ENCODE measurements around the gene PRR29. TPM values are rescaled to one million over a fixed set of nuclear protein-coding genes. Genes with fewer than 3 reads are reported as not detected.
"Not testable (repeated sequence)": the region's sequence is repeated elsewhere in the genome, so short reads cannot be mapped to it uniquely, and the experiment has no call there.

The PRR29 gene
- total RNA-seq, 4 donors from 2014 or later = 0.30 TPM; not detected in 3

- no peak for DNase-seq (ENCODE audit: low spot score in 2 of 2)
- H3K9me3 ChIP-seq = no peaks in the 10 kb centered on the region
- TF ChIP-seq EP300 (IDR thresholded peaks at IDR 0.05) = no peak
- TF ChIP-seq POLR2AphosphoS5 (IDR thresholded peaks at IDR 0.05) = no peak
- peak in 1 of 2 donors; percentile 14 for TF ChIP-seq CTCF (IDR thresholded peaks at IDR 0.05)
- no peak for TF ChIP-seq POLR2A (IDR thresholded peaks at IDR 0.05)
- no peak overlapping the region for H3K4me3 ChIP-seq
- no peaks in the 10 kb centered on the region for H3K36me3 ChIP-seq
- WGBS = 81% methylated on average over 2 of the region's 2 CpGs
- H3K27me3 ChIP-seq = no peaks in the 10 kb centered on the region
- no peak overlapping the region for H3K27ac ChIP-seq
- H3K4me1 ChIP-seq = peaks cover 11% of the 10 kb centered on the region
Observed at GRCh38 chr17:64017381-64017980, 19.3 kb downstream of the PRR29 start.

GRCh38 chr17:64019551-64019961, 21.4 kb downstream of the PRR29 start:
- 78% methylated on average over 9 of the region's 9 CpGs for WGBS

GRCh38 chr17:64020056-64020766, 22.1 kb downstream of the PRR29 start, which contains the start of gene ICAM2:
ICAM2 (minus strand) TSS chr17:64020633; CDS start chr17:64006691, 13,942 bp downstream.
- peak; percentile 75 to 84 for DNase-seq (ENCODE audit: low spot score in 2 of 2)
- peak within 1 kb of the TSS; percentile 73 for H3K27ac ChIP-seq
- H3K4me1 ChIP-seq = peaks cover 7% of the 10 kb centered on the region
- no peaks in the 10 kb centered on the region for H3K9me3 ChIP-seq
- 27% methylated on average over 22 of the region's 23 CpGs for WGBS
- H3K36me3 ChIP-seq = no peaks in the 10 kb centered on the region
- H3K4me3 ChIP-seq = peak within 1 kb of the TSS; percentile 40
- no peaks in the 10 kb centered on the region for H3K27me3 ChIP-seq
- TF ChIP-seq EP300 (IDR thresholded peaks at IDR 0.05) (no peak), CTCF (IDR thresholded peaks at IDR 0.05) (no peak), POLR2A (IDR thresholded peaks at IDR 0.05) (no peak), POLR2AphosphoS5 (IDR thresholded peaks at IDR 0.05) (no peak)

More at GRCh38 chr17:64019551-64019961, 21.4 kb downstream of the PRR29 start:
- H3K36me3 ChIP-seq, H3K27me3 ChIP-seq, H3K9me3 ChIP-seq: not testable (repeated sequence)
- H3K4me1 ChIP-seq = peaks cover 11% of the 10 kb centered on the region
- peak overlapping the region; percentile 40 for H3K4me3 ChIP-seq
- peak overlapping the region; percentile 73 for H3K27ac ChIP-seq
- DNase-seq (ENCODE audit: low spot score in 2 of 2) = peak; percentile 10 to 23

GRCh38 chr17:64022611-64023063, 24.5 kb downstream of the PRR29 start:
- DNase-seq (ENCODE audit: low spot score in 2 of 2) = peak in 1 of 2 donors; percentile 26
- no peak overlapping the region for H3K27ac ChIP-seq
- peaks cover 18% of the 10 kb centered on the region for H3K4me1 ChIP-seq
- TF ChIP-seq POLR2AphosphoS5 (IDR thresholded peaks at IDR 0.05) (no peak), POLR2A (IDR thresholded peaks at IDR 0.05) (no peak), CTCF (IDR thresholded peaks at IDR 0.05) (no peak), EP300 (IDR thresholded peaks at IDR 0.05) (no peak)
- H3K9me3 ChIP-seq = no peaks in the 10 kb centered on the region
- H3K36me3 ChIP-seq = no peaks in the 10 kb centered on the region
- no peak overlapping the region for H3K4me3 ChIP-seq
- WGBS = 80% methylated on average over 5 of the region's 5 CpGs
- no peaks in the 10 kb centered on the region for H3K27me3 ChIP-seq

GRCh38 chr17:64024215-64024654, 26.1 kb downstream of the PRR29 start:
- TF ChIP-seq EP300 (IDR thresholded peaks at IDR 0.05) (no peak), POLR2AphosphoS5 (IDR thresholded peaks at IDR 0.05) (no peak), CTCF (IDR thresholded peaks at IDR 0.05) (no peak), POLR2A (IDR thresholded peaks at IDR 0.05) (no peak)
- H3K4me1 ChIP-seq = peaks cover 18% of the 10 kb centered on the region
- 75% methylated on average over 8 of the region's 8 CpGs for WGBS
- H3K4me3 ChIP-seq = no peak overlapping the region
- no peak overlapping the region for H3K27ac ChIP-seq
- H3K9me3 ChIP-seq = no peaks in the 10 kb centered on the region
- no peaks in the 10 kb centered on the region for H3K27me3 ChIP-seq
- H3K36me3 ChIP-seq = no peaks in the 10 kb centered on the region
- peak in 1 of 2 donors; percentile 24 for DNase-seq (ENCODE audit: low spot score in 2 of 2)
